HTR-8/SVneo (cell line): ENCODE results near the gene IMMT.

Experiments
- DNase-seq: peaks from one replicate; pipeline ENCODE4 v3.0.0; 2011; ENCODE audit warnings: low spot score, mixed read lengths; ENCODE audit not compliant: insufficient read length
- FAIRE-seq: peaks from 2 replicates; lab custom pipeline; 2011; peaks lifted over from hg19 to GRCh38; lab: Jason Lieb, UNC

The IMMT gene

GRCh38 chr2:86147793-86148192, 47.5 kb downstream of the IMMT start:
- DNase-seq (no peak), FAIRE-seq (no peak)

GRCh38 chr2:86143926-86144685, 51.2 kb downstream of the IMMT start:
- FAIRE-seq = no peak
- no peak for DNase-seq

GRCh38 chr2:86143307-86143706, 52.0 kb downstream of the IMMT start:
- FAIRE-seq (no peak), DNase-seq (no peak)

- FAIRE-seq (no peak), DNase-seq (no peak)
Observed at GRCh38 chr2:86142436-86143257, 52.6 kb downstream of the IMMT start.

GRCh38 chr2:86140969-86141392, 54.3 kb downstream of the IMMT start:
- DNase-seq (no peak), FAIRE-seq (no peak)

GRCh38 chr2:86139981-86140380, 55.3 kb downstream of the IMMT start:
- DNase-seq (no peak), FAIRE-seq (no peak)

- FAIRE-seq (no peak), DNase-seq (no peak)
Observed at GRCh38 chr2:86138736-86139625, 56.3 kb downstream of the IMMT start.

GRCh38 chr2:86136141-86136540, 59.1 kb downstream of the IMMT start:
- FAIRE-seq (no peak), DNase-seq (no peak)

GRCh38 chr2:86135653-86136052, 59.6 kb downstream of the IMMT start:
- DNase-seq (no peak), FAIRE-seq (no peak)

- FAIRE-seq = no peak
- no peak for DNase-seq
Observed at GRCh38 chr2:86134709-86135108, 60.6 kb downstream of the IMMT start.

GRCh38 chr2:86124683-86125082, 70.6 kb downstream of the IMMT start:
- FAIRE-seq (no peak), DNase-seq (no peak)

GRCh38 chr2:86123328-86123925, 71.8 kb downstream of the IMMT start:
- FAIRE-seq = no peak
- no peak for DNase-seq

- DNase-seq = no peak
- no peak for FAIRE-seq
Observed at GRCh38 chr2:86118130-86118529, 77.1 kb downstream of the IMMT start.

- FAIRE-seq (no peak), DNase-seq (no peak)
Observed at GRCh38 chr2:86107031-86107430, 88.2 kb downstream of the IMMT start.

- FAIRE-seq = peak; percentile 86
- peak; percentile 96 for DNase-seq
Observed at GRCh38 chr2:86105969-86106945, 89.0 kb downstream of the IMMT start, which contains the start of gene PTCD3. PTCD3 (plus strand) TSS chr2:86106235; CDS start chr2:86106248, 13 bp downstream.

GRCh38 chr2:86105252-86105968, 89.9 kb downstream of the IMMT start, which contains the start of gene POLR1A:
POLR1A (minus strand) TSS chr2:86105886; CDS start chr2:86105776, 110 bp downstream.
- DNase-seq = peak; percentile 84
- FAIRE-seq = peak; percentile 89

- no peak for FAIRE-seq
- DNase-seq = no peak
Observed at GRCh38 chr2:86102157-86102556, 93.1 kb downstream of the IMMT start.

- DNase-seq (no peak), FAIRE-seq (no peak)
Observed at GRCh38 chr2:86097913-86098312, 97.3 kb downstream of the IMMT start.
